ENCODE data around the gene ADAMTS17. TPM values are rescaled to one million over a fixed set of nuclear protein-coding genes. Genes with fewer than 3 reads are reported as not detected.

ADAMTS17 gene
- total RNA-seq, 1 donor from 2014 or later, result 1.5 TPM

GRCh38 chr15:100048736-100049135 is 293.0 kb downstream of the ADAMTS17 start:
- Histone ChIP-seq H3K79me2 (ENCODE audit: low read depth) (no peaks in the 10 kb centered on the region), H3K27ac (no peak overlapping the region), H3K36me3 (no peaks in the 10 kb centered on the region), H3K27me3 (no peaks in the 10 kb centered on the region), H4K20me1 (ENCODE audit: low read depth) (no peaks in the 10 kb centered on the region), H3K9ac (no peak overlapping the region), H2AFZ (replicated peaks) (no peak overlapping the region), H3K4me3 (no peak overlapping the region), H3K9me3 (ENCODE audit: low read depth) (no peaks in the 10 kb centered on the region), H3K4me1 (peaks cover 4% of the 10 kb centered on the region), H3F3A (ENCODE audit: low read depth) (no peaks in the 10 kb centered on the region), H3K4me2 (no peak overlapping the region)
- DNase-seq (ENCODE audit: low spot score), result no peak
- no peak overlapping the region for H3K4me3 Mint-ChIP-seq
- H3K9me3 Mint-ChIP-seq, result peaks cover 7% of the 10 kb centered on the region
- H3K4me1 Mint-ChIP-seq, result no peaks in the 10 kb centered on the region
- H3K27ac Mint-ChIP-seq, result no peak overlapping the region
- H3K27me3 Mint-ChIP-seq (ENCODE audit: insufficient read depth, low read depth), result peaks cover 3% of the 10 kb centered on the region
- H3K36me3 Mint-ChIP-seq, result no peaks in the 10 kb centered on the region
- TF ChIP-seq EZH2phosphoT487 (IDR thresholded peaks at IDR 0.05), result no peak
- TF ChIP-seq EZH2 (IDR thresholded peaks at IDR 0.05), result no peak
- TF ChIP-seq, protein P1, sequence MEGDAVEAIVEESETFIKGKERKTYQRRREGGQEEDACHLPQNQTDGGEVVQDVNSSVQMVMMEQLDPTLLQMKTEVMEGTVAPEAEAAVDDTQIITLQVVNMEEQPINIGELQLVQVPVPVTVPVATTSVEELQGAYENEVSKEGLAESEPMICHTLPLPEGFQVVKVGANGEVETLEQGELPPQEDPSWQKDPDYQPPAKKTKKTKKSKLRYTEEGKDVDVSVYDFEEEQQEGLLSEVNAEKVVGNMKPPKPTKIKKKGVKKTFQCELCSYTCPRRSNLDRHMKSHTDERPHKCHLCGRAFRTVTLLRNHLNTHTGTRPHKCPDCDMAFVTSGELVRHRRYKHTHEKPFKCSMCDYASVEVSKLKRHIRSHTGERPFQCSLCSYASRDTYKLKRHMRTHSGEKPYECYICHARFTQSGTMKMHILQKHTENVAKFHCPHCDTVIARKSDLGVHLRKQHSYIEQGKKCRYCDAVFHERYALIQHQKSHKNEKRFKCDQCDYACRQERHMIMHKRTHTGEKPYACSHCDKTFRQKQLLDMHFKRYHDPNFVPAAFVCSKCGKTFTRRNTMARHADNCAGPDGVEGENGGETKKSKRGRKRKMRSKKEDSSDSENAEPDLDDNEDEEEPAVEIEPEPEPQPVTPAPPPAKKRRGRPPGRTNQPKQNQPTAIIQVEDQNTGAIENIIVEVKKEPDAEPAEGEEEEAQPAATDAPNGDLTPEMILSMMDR (IDR thresholded peaks at IDR 0.05), result no peak

DNA sequence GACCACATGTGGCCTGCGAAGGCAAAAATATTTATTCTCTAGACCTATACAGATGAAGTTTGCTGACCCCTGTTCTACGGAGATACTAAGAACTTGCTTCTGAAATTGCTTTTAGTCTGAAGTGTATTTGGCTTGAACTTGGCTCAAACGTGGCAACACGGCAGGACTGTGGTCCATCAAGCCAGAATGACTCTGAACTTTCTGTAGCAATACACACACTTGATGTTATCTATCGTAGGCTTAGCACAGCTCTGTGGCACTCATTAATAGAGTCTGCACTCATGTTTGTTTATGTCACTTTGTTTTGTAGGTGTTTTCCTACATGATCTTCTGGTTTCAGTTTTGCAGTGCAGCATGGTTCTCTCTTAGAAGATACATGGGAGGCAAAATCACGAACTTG is 298.1 kb downstream of the ADAMTS17 start:
- Mint-ChIP-seq H3K27me3 (ENCODE audit: insufficient read depth, low read depth) (peaks cover 3% of the 10 kb centered on the region), H3K9me3 (peaks cover 7% of the 10 kb centered on the region), H3K4me1 (peaks cover 3% of the 10 kb centered on the region), H3K27ac (no peak overlapping the region), H3K36me3 (no peaks in the 10 kb centered on the region), H3K4me3 (no peak overlapping the region)
- Histone ChIP-seq H3K79me2 (ENCODE audit: low read depth) (no peaks in the 10 kb centered on the region), H3K27me3 (no peaks in the 10 kb centered on the region), H3K9me3 (ENCODE audit: low read depth) (no peaks in the 10 kb centered on the region), H3K27ac (no peak overlapping the region), H3F3A (ENCODE audit: low read depth) (no peaks in the 10 kb centered on the region), H3K4me1 (no peaks in the 10 kb centered on the region), H3K9ac (no peak overlapping the region), H4K20me1 (ENCODE audit: low read depth) (no peaks in the 10 kb centered on the region), H3K4me2 (no peak overlapping the region), H2AFZ (replicated peaks) (no peak overlapping the region), H3K36me3 (no peaks in the 10 kb centered on the region), H3K4me3 (no peak overlapping the region)
- TF ChIP-seq, protein P1 (IDR thresholded peaks at IDR 0.05), result no peak
- TF ChIP-seq EZH2phosphoT487 (IDR thresholded peaks at IDR 0.05) (no peak), EZH2 (IDR thresholded peaks at IDR 0.05) (no peak)
- no peak for DNase-seq (ENCODE audit: low spot score)

DNA sequence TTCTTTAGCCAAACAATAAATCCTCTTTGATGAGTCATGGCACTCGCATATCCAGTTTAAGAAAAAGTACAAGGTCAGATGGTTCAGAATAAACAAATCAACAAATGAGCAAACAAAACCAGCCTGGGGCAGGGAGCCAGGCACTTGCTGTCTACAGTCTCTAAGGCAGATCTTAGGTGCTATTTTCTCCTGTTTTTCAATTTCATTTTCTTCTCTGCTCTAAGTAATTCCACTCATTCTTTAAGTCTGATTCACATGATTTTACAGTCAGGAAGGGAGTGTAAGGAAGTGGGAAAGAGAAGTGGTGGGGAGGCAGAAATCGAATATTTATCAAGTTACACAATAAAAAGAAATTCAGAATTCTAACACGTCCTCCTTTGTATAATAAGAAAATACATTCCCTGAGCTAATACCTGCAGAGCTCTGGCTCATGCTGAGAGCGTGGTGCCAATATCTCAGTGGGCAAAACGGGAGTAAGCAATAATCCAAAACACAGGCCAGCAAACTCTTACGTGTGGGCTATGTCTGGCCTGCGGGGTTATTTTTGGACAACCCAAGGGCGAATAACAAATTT is 298.6 kb downstream of the ADAMTS17 start:
- no peak for DNase-seq (ENCODE audit: low spot score)
- no peak overlapping the region for H3K4me3 ChIP-seq
- no peaks in the 10 kb centered on the region for H3F3A ChIP-seq (ENCODE audit: low read depth)
- H3K27me3 ChIP-seq, result no peaks in the 10 kb centered on the region
- H3K27ac ChIP-seq, result no peak overlapping the region
- H3K9me3 Mint-ChIP-seq, result peaks cover 7% of the 10 kb centered on the region
- H3K4me3 Mint-ChIP-seq, result no peak overlapping the region
- H4K20me1 ChIP-seq (ENCODE audit: low read depth), result no peaks in the 10 kb centered on the region
- peaks cover 3% of the 10 kb centered on the region for H3K4me1 Mint-ChIP-seq
- no peak overlapping the region for H3K9ac ChIP-seq
- no peaks in the 10 kb centered on the region for H3K36me3 Mint-ChIP-seq
- H3K27me3 Mint-ChIP-seq (ENCODE audit: insufficient read depth, low read depth), result peaks cover 3% of the 10 kb centered on the region
- H3K27ac Mint-ChIP-seq, result no peak overlapping the region
- H2AFZ ChIP-seq (replicated peaks), result no peak overlapping the region
- H3K4me2 ChIP-seq, result no peak overlapping the region
- H3K4me1 ChIP-seq, result no peaks in the 10 kb centered on the region
- no peaks in the 10 kb centered on the region for H3K79me2 ChIP-seq (ENCODE audit: low read depth)
- TF ChIP-seq EZH2 (IDR thresholded peaks at IDR 0.05) (no peak), EZH2phosphoT487 (IDR thresholded peaks at IDR 0.05) (no peak)
- TF ChIP-seq, protein P1 (IDR thresholded peaks at IDR 0.05), result no peak
- no peaks in the 10 kb centered on the region for H3K9me3 ChIP-seq (ENCODE audit: low read depth)
- H3K36me3 ChIP-seq, result no peaks in the 10 kb centered on the region

Data from neural progenitor cell (in vitro differentiated cells).